SK-N-MC (cell line): ENCODE data around the gene TBX2.

Experiments
- DNase-seq: peaks from one replicate; pipeline ENCODE4 v3.0.0-alpha.2; 2011; ENCODE audit warnings: low read depth, low spot score
- H3K27ac ChIP-seq: fragments of 200-600 bp; sonication (generic); 2 replicates; pipeline ENCODE4 v1.5.1; 2016; ENCODE audit warnings: mixed run types
- H3K36me3 ChIP-seq: fragments of 200-600 bp; sonication (generic); 2 replicates; pipeline ENCODE4 v1.6.1; 2017; ENCODE audit warnings: antibody characterized with exemption, low read length, mixed read lengths; ENCODE audit not compliant: insufficient read depth
- H3K4me3 ChIP-seq: fragments of 200-600 bp; sonication (generic); 2 replicates; pipeline ENCODE4 v1.5.1; 2016
- H3K9ac ChIP-seq: fragments of 200-600 bp; sonication (generic); 2 replicates; pipeline ENCODE4 v1.8.0; 2017; ENCODE audit warnings: mixed run types, mixed read lengths; ENCODE audit not compliant: insufficient read length
- H3K9me3 ChIP-seq: fragments of 200-600 bp; sonication (generic); 2 replicates; pipeline ENCODE4 v1.6.1; 2017; ENCODE audit warnings: low read depth, mild to moderate bottlenecking, antibody characterized with exemption, low read length, moderate library complexity, mixed read lengths
- EZH2 ChIP-seq: fragments of 200-600 bp; sonication (generic); IDR thresholded peaks from one replicate; pipeline ENCODE4 v1.6.1; 2017; ENCODE audit warnings: antibody characterized with exemption
- FOXP2 ChIP-seq: optimal IDR thresholded peaks from 2 replicates; pipeline ENCODE3; 2011; ENCODE audit warnings: mild to moderate bottlenecking, moderate library complexity; ENCODE audit not compliant: insufficient read depth; ENCODE audit errors: extremely low read length, control extremely low read depth
- POLR2AphosphoS5 ChIP-seq: IDR thresholded peaks from 2 replicates; pipeline ENCODE4 v1.6.1; 2012; ENCODE audit warnings: mild to moderate bottlenecking, low read depth, low read length, borderline replicate concordance

The TBX2 gene

GRCh38 chr17:61455324-61456060 lies 55.8 kb downstream of the TBX2 start:
- TF ChIP-seq POLR2AphosphoS5 (no peak), FOXP2 (no peak)
- no peak overlapping the region for H3K4me3 ChIP-seq
- no peak overlapping the region for H3K9ac ChIP-seq
- no peaks in the 10 kb centered on the region for H3K9me3 ChIP-seq
- DNase-seq = no peak
- no peaks in the 10 kb centered on the region for H3K36me3 ChIP-seq
- H3K27ac ChIP-seq = no peak overlapping the region

DNA sequence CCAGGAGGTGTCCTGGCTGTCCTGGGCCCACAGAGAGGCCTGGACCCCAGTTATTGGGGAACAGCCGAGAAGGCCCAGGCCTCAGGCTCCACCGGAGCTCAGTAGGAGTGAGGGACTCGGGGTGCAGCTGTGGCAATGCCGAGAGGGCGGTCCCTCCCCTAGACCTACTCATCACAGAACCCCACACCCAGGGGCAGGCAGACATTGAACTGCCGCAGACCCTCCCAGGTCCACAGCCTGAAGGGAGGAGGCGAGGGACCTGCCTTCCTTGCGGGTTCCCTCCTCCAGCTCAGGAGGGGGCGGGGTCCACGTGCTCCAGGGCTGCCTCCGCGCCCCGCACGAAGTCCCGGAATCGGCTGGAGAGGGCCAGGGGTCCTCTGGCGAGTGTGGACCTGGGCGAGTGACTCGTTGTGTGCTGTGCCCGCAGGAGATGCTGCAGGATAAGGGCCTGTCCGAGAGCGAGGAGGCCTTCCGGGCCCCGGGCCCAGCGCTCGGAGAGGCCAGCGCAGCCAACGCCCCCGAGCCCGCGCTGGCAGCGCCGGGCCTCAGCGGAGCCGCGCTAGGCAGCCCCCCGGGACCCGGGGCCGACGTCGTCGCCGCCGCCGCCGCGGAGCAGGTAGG lies 56.5 kb downstream of the TBX2 start:
- Histone ChIP-seq H3K36me3 (no peaks in the 10 kb centered on the region), H3K9me3 (no peaks in the 10 kb centered on the region), H3K27ac (no peak overlapping the region), H3K9ac (no peak overlapping the region), H3K4me3 (no peak overlapping the region)
- DNase-seq = no peak
- TF ChIP-seq EZH2 (no peak), POLR2AphosphoS5 (no peak), FOXP2 (no peak)

GRCh38 chr17:61456688-61457225 lies 57.1 kb downstream of the TBX2 start:
- Histone ChIP-seq H3K9ac (no peak overlapping the region), H3K4me3 (no peak overlapping the region), H3K36me3 (no peaks in the 10 kb centered on the region), H3K27ac (no peak overlapping the region), H3K9me3 (no peaks in the 10 kb centered on the region)
- no peak for TF ChIP-seq FOXP2
- TF ChIP-seq POLR2AphosphoS5 = no peak
- TF ChIP-seq EZH2 = no peak
- DNase-seq = no peak

GRCh38 chr17:61457226-61457983 lies 57.8 kb downstream of the TBX2 start:
- Histone ChIP-seq H3K9me3 (no peaks in the 10 kb centered on the region), H3K36me3 (no peaks in the 10 kb centered on the region), H3K4me3 (peak overlapping the region; percentile 68), H3K9ac (no peak overlapping the region), H3K27ac (no peak overlapping the region)
- DNase-seq = no peak
- TF ChIP-seq EZH2 (no peak), FOXP2 (peak; percentile 11), POLR2AphosphoS5 (no peak)

GRCh38 chr17:61458000-61458399 lies 58.4 kb downstream of the TBX2 start:
- Histone ChIP-seq H3K9me3 (no peaks in the 10 kb centered on the region), H3K4me3 (peak overlapping the region; percentile 68), H3K9ac (no peak overlapping the region), H3K36me3 (no peaks in the 10 kb centered on the region), H3K27ac (no peak overlapping the region)
- no peak for DNase-seq
- no peak for TF ChIP-seq POLR2AphosphoS5
- TF ChIP-seq FOXP2 = no peak
- TF ChIP-seq EZH2 = no peak

DNA sequence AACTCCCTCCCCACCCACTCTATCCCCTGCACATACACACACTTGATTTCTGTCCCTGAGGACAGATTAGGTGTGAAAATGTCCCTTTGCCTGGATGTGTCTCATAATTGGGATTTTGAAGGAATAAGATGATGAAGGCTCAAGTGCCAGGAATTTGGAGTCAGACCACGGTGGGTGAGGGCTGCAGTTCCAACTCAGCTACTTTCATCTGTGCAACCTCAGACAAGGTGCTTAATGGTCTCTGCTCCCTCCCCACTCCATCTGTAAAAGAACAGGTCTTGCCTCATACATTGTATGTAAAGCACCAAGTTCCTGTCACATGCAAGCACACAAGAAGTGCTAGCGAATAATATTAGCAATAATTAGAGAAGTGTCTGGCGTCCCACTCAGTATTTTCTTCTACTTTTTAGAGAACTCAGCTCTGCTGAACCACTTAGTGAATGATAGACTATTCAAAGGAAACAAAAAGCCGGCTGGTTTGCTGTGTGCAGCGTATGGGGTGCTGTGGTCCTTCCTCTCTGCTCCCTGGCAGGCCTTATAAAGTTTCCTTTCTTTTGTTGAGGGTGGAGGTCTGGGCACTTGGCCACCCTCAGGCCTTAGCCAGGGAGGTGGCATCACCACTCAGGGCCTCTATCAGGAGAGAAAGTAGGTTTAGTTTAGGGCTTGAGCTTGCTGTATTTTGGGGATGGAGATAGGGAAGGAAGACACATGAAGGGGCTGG lies 58.9 kb downstream of the TBX2 start:
- TF ChIP-seq POLR2AphosphoS5 (no peak), EZH2 (no peak), FOXP2 (no peak)
- no peak for DNase-seq
- H3K36me3 ChIP-seq = no peaks in the 10 kb centered on the region
- H3K4me3 ChIP-seq = no peak overlapping the region
- no peaks in the 10 kb centered on the region for H3K9me3 ChIP-seq
- H3K27ac ChIP-seq = no peak overlapping the region
- no peak overlapping the region for H3K9ac ChIP-seq
